Stimulated activated naive B cell treated with anti-CD40 and anti-IgM and Interleukin-4, amounts not matched to agents 10 μg/mL and 1 μg/mL and 100 μg/mL, for 72 hours (primary cell): ENCODE data around the gene TTC39A.

Source experiments
- ATAC-seq, 2 donors: fragments of 150-1000 bp; cut with Tn5 transposase; replicated peaks; 2 replicates each; pipeline ENCODE4 v1.10.0; 2021; ENCODE audit warnings: moderate library complexity in 1 of 2
- DNase-seq: peaks from one replicate; pipeline ENCODE4 v3.0.0; 2021
- H3K27ac Mint-ChIP-seq: one replicate; pipeline ENCODE4 v1.8.0; 2022; ENCODE audit warnings: mild to moderate bottlenecking, mixed read lengths
- H3K27me3 Mint-ChIP-seq, 2 donors: one replicate each; pipeline ENCODE4 v1.8.0; 2022; ENCODE audit warnings: mixed read lengths in 2 of 2
- H3K36me3 Mint-ChIP-seq, 2 donors: one replicate each; pipeline ENCODE4 v1.8.0; 2022; ENCODE audit warnings: mixed read lengths in 2 of 2, mild to moderate bottlenecking in 1 of 2
- H3K4me1 Mint-ChIP-seq, 2 donors: one replicate each; pipeline ENCODE4 v1.8.0; 2022; ENCODE audit warnings: mixed read lengths in 2 of 2, mild to moderate bottlenecking in 1 of 2
- H3K4me3 Mint-ChIP-seq, 2 donors: one replicate each; pipeline ENCODE4 v1.8.0; 2022; ENCODE audit warnings: mild to moderate bottlenecking in 2 of 2, mixed read lengths in 2 of 2, moderate library complexity in 1 of 2
- H3K9me3 Mint-ChIP-seq, 2 donors: one replicate each; pipeline ENCODE4 v1.8.0; 2022; ENCODE audit warnings: mixed read lengths in 2 of 2, mild to moderate bottlenecking in 1 of 2

The TTC39A gene

GRCh38 chr1:51240084-51240483 is 90.3 kb downstream of the TTC39A start:
- DNase-seq (no peak), ATAC-seq (no peak)
- Mint-ChIP-seq H3K9me3 (no peaks in the 10 kb centered on the region), H3K27me3 (no peaks in the 10 kb centered on the region), H3K27ac (no peak overlapping the region), H3K4me1 (peaks cover 18 to 21% of the 10 kb centered on the region in 2 donors), H3K4me3 (no peak overlapping the region), H3K36me3 (peaks cover 3 to 21% of the 10 kb centered on the region in 2 donors)

GRCh38 chr1:51238034-51238403 is 92.3 kb downstream of the TTC39A start:
- H3K4me3 Mint-ChIP-seq, result no peak overlapping the region
- H3K27me3 Mint-ChIP-seq, result peaks cover 0 to 6% of the 10 kb centered on the region in 2 donors
- H3K36me3 Mint-ChIP-seq, result peaks cover 1 to 11% of the 10 kb centered on the region in 2 donors
- ATAC-seq, result no peak
- no peaks in the 10 kb centered on the region for H3K9me3 Mint-ChIP-seq
- peaks cover 23 to 33% of the 10 kb centered on the region in 2 donors for H3K4me1 Mint-ChIP-seq
- no peak for DNase-seq
- no peak overlapping the region for H3K27ac Mint-ChIP-seq

GRCh38 chr1:51237351-51238033 is 92.9 kb downstream of the TTC39A start:
- DNase-seq (no peak), ATAC-seq (no peak)
- Mint-ChIP-seq H3K4me1 (peaks cover 23 to 33% of the 10 kb centered on the region in 2 donors), H3K4me3 (no peak overlapping the region), H3K36me3 (peaks cover 0 to 10% of the 10 kb centered on the region in 2 donors), H3K27me3 (peaks cover 0 to 6% of the 10 kb centered on the region in 2 donors), H3K9me3 (no peaks in the 10 kb centered on the region), H3K27ac (no peak overlapping the region)
